ENCODE data around the gene U2AF2. TPM values are rescaled to one million over a fixed set of nuclear protein-coding genes. Genes with fewer than 3 reads are reported as not detected.

U2AF2 gene
- total and polyA plus RNA-seq, 2 experiments from 2014 or later: 73.1 to 233 TPM

DNA sequence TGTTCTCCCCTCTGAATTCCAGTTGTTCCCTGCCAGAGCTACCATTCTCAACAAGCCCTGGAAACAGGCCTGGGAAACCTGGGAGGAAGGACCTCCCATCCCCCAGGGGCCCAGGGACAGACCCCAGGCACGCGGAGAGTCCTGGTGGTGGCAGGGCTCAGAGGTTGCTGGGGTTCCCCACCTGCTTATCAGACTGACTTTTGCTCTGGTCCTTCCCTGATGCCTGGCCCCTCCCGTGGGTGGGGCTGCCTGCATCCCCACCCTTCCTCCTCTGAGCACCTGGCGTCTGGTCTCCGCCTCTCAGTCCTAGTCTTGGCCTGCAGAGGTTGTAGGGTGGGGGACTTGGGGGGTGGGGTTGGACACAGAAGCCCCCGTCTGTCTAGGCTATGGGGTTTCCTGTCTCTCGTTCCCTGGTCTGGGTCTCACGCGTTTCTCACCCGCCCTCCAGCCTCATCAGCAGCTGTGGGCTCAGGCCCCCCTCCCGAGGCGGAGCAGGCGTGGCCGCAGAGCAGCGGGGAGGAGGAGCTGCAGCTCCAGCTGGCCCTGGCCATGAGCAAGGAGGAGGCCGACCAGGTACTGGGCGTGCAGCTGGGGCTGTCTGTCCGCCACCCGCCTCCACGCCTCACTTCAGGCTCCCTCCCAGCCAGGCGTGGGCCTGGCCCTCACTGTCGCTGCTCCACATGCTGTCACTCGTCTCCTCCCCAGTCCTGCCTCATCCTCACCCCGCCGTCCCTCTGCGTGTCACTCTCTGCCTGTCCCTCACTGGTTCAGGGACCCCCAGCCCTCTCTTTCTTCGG lies 33.8 kb downstream of the U2AF2 start (continued):
- TF ChIP-seq EZH2 (IDR thresholded peaks at IDR 0.05; ENCODE audit: low read depth, unreplicated experiment) (no peak), STAT1 (IDR thresholded peaks at IDR 0.05; ENCODE audit: unreplicated experiment) (no peak), JUNB (IDR thresholded peaks at IDR 0.05; ENCODE audit: unreplicated experiment) (no peak)
- TF ChIP-seq, protein P1, sequence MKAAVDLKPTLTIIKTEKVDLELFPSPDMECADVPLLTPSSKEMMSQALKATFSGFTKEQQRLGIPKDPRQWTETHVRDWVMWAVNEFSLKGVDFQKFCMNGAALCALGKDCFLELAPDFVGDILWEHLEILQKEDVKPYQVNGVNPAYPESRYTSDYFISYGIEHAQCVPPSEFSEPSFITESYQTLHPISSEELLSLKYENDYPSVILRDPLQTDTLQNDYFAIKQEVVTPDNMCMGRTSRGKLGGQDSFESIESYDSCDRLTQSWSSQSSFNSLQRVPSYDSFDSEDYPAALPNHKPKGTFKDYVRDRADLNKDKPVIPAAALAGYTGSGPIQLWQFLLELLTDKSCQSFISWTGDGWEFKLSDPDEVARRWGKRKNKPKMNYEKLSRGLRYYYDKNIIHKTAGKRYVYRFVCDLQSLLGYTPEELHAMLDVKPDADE (IDR thresholded peaks at IDR 0.05): no peak
- TF ChIP-seq, protein P2, sequence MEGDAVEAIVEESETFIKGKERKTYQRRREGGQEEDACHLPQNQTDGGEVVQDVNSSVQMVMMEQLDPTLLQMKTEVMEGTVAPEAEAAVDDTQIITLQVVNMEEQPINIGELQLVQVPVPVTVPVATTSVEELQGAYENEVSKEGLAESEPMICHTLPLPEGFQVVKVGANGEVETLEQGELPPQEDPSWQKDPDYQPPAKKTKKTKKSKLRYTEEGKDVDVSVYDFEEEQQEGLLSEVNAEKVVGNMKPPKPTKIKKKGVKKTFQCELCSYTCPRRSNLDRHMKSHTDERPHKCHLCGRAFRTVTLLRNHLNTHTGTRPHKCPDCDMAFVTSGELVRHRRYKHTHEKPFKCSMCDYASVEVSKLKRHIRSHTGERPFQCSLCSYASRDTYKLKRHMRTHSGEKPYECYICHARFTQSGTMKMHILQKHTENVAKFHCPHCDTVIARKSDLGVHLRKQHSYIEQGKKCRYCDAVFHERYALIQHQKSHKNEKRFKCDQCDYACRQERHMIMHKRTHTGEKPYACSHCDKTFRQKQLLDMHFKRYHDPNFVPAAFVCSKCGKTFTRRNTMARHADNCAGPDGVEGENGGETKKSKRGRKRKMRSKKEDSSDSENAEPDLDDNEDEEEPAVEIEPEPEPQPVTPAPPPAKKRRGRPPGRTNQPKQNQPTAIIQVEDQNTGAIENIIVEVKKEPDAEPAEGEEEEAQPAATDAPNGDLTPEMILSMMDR (conservative IDR thresholded peaks at IDR 0.05; ENCODE audit: low read depth in 2 of 2): no peak

DNA sequence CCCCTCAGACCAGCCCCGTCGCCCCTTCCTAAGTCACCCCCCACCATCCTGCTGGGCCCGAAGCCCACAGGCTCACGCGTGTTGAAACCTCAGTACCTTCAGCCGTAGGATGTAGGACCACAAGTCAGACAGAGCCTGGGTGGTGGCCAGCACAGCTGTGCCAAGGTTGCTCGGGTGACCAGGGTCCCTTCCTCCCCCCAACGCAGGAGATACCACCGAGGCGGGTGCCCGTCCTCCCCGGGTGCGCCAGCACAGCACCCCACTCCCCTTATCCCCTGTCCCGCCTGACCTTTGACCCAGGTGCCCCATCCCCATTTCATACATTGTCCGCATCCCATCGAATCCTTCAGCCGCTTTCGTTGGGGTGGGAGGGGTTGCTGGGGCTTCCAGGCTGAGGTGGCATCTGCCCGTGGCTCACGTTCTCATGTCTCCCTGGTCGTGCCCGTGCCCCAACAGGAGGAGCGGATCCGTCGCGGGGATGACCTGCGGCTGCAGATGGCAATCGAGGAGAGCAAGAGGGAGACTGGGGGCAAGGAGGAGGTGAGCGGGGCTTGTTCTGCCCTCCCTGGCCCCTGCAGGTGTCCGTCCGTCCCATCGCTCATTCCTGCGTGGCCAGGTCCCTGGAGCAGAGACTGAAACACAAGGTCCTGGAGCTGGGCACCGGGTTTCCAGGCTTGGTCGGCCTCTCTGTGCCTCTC lies 34.7 kb downstream of the U2AF2 start:
- Histone ChIP-seq H4K20me1 (replicated peaks; ENCODE audit: insufficient read depth) (no peaks in the 10 kb centered on the region; the same call in 1 of the 2 replicates), H3K27ac (ENCODE audit: low read depth) (no peak overlapping the region), H3K4me3 (no peak overlapping the region), H3K4me2 (no peak overlapping the region), H3K27me3 (ENCODE audit: insufficient read depth) (no peaks in the 10 kb centered on the region), H3K79me2 (replicated peaks; ENCODE audit: insufficient read depth) (peaks cover 4% of the 10 kb centered on the region; the same call in 1 of the 2 replicates), H3K9me2 (ENCODE audit: insufficient read depth) (no peaks in the 10 kb centered on the region), H3K36me3 (ENCODE audit: insufficient read depth) (no peaks in the 10 kb centered on the region), H3F3A (replicated peaks; ENCODE audit: low read depth) (no peaks in the 10 kb centered on the region), H2AFZ (no peak overlapping the region), H3K4me1 (ENCODE audit: insufficient read depth) (no peaks in the 10 kb centered on the region)
- DNase-seq (ENCODE audit: low spot score): no peak
- no peak for ATAC-seq
- Mint-ChIP-seq H3K27me3 (ENCODE audit: insufficient read depth, low read depth, poor library complexity) (peaks cover 7% of the 10 kb centered on the region), H3K36me3 (ENCODE audit: low read depth) (peaks cover 28% of the 10 kb centered on the region), H3K4me3 (no peak overlapping the region), H3K9me3 (no peaks in the 10 kb centered on the region), H3K27ac (no peak overlapping the region), H3K4me1 (no peaks in the 10 kb centered on the region)
- TF ChIP-seq, protein P2 (conservative IDR thresholded peaks at IDR 0.05; ENCODE audit: low read depth in 2 of 2): no peak
- TF ChIP-seq STAT1 (IDR thresholded peaks at IDR 0.05; ENCODE audit: unreplicated experiment) (no peak), ZNF114 (CRISPR knock-in tag; IDR thresholded peaks at IDR 0.05) (no peak), JUNB (IDR thresholded peaks at IDR 0.05; ENCODE audit: unreplicated experiment) (no peak), CREB1 (CRISPR knock-in tag; IDR thresholded peaks at IDR 0.05; ENCODE audit: low read depth) (no peak), EZH2phosphoT487 (IDR thresholded peaks at IDR 0.05; ENCODE audit: unreplicated experiment) (no peak), EZH2 (IDR thresholded peaks at IDR 0.05; ENCODE audit: low read depth, unreplicated experiment) (no peak), ZNF331 (CRISPR knock-in tag; IDR thresholded peaks at IDR 0.05; ENCODE audit: low read depth) (no peak)
- TF ChIP-seq, protein P1 (IDR thresholded peaks at IDR 0.05): no peak

All from GM23338 (cell line).